ENCODE measurements around the gene PTTG2. TPM values are rescaled to one million over a fixed set of nuclear protein-coding genes. Genes with fewer than 3 reads are reported as not detected.

PTTG2 gene
- polyA plus RNA-seq, 1 donor (not counting 4 experiments of a cell fraction or from before 2014, with no cell fraction given), result not detected

DNA sequence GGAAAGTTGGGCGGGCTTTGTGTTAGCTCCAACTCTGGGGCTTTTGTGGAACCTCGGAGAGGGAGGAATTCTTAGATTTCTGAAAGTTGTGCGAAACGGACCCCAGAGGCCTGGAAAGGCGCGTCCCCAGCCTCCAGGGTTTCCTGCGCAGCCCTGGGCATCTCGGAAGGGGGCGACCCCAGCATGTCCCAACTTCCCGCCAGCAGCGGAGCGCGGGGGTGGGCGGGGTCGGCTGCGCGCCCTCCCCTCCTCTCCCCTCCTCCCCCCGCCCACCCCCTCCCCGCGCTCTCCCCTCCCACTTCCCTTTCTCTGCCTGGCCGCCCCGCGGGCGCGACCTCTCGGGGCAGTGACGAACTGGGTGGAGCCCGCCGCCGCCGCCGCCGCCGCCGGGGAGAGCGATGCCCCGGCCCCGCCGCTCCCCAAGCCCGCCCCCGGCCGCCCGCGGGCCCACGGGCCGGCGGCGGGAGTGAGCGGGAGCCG is 16.8 kb downstream of the PTTG2 start:
- dilution Hi-C loops (cut with MboI; ENCODE audit: extremely low pct_ligation_motif_present, low sequenced_read_pairs), result no loop called here
- Histone ChIP-seq H3K4me3 (ENCODE audit: control insufficient read depth in 2 of 3, extremely low read depth in 1 of 3, insufficient read depth in 2 of 3, low read depth in 1 of 3, low read length in 3 of 3) (peak overlapping the region; percentile 53 to 93 (median 83)), H3K36me3 (ENCODE audit: control insufficient read depth in 2 of 2, extremely low read depth in 1 of 2, insufficient read depth in 2 of 2, low read length in 2 of 2) (no peaks in the 10 kb centered on the region), H3K9me3 (ENCODE audit: control insufficient read depth, low read depth, low read length) (no peaks in the 10 kb centered on the region), H3K4me2 (ENCODE audit: control insufficient read depth, extremely low read depth, insufficient read depth, low read depth, low read length) (peak overlapping the region; percentile 99), H3K9ac (ENCODE audit: control insufficient read depth, extremely low read depth, insufficient read depth, low read length) (peak overlapping the region; percentile 78), H3K27ac (ENCODE audit: control insufficient read depth, insufficient read depth, low read length) (no peak overlapping the region), H4K20me1 (ENCODE audit: control insufficient read depth, extremely low read depth, insufficient read depth, low read length) (no peaks in the 10 kb centered on the region), H3K9me1 (ENCODE audit: control insufficient read depth, extremely low read depth, insufficient read depth, low read length) (no peaks in the 10 kb centered on the region), H3K79me2 (ENCODE audit: control insufficient read depth, insufficient read depth, low read length) (peaks cover 18% of the 10 kb centered on the region), H3K27me3 (ENCODE audit: control insufficient read depth, extremely low read depth, insufficient read depth, low read length) (no peaks in the 10 kb centered on the region), H3K4me1 (ENCODE audit: control insufficient read depth, extremely low read depth, insufficient read depth, low read length) (peaks cover 20% of the 10 kb centered on the region), H2AFZ (ENCODE audit: control insufficient read depth, low read length) (peak overlapping the region; percentile 62)
- TF ChIP-seq, protein P1, sequence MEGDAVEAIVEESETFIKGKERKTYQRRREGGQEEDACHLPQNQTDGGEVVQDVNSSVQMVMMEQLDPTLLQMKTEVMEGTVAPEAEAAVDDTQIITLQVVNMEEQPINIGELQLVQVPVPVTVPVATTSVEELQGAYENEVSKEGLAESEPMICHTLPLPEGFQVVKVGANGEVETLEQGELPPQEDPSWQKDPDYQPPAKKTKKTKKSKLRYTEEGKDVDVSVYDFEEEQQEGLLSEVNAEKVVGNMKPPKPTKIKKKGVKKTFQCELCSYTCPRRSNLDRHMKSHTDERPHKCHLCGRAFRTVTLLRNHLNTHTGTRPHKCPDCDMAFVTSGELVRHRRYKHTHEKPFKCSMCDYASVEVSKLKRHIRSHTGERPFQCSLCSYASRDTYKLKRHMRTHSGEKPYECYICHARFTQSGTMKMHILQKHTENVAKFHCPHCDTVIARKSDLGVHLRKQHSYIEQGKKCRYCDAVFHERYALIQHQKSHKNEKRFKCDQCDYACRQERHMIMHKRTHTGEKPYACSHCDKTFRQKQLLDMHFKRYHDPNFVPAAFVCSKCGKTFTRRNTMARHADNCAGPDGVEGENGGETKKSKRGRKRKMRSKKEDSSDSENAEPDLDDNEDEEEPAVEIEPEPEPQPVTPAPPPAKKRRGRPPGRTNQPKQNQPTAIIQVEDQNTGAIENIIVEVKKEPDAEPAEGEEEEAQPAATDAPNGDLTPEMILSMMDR (optimal IDR thresholded peaks at IDR 0.05 in 1 of 3, IDR thresholded peaks at IDR 0.05 in 1 of 3, conservative IDR thresholded peaks at IDR 0.05 in 1 of 3; ENCODE audit: extremely low read depth in 1 of 3, insufficient read depth in 2 of 3, low read length in 3 of 3), result no peak
- no peak for TF ChIP-seq EZH2 (IDR thresholded peaks at IDR 0.05; ENCODE audit: low read length)
- no peak for FAIRE-seq
- no peak for DNase-seq (ENCODE audit: low read depth, low spot score)

DNA sequence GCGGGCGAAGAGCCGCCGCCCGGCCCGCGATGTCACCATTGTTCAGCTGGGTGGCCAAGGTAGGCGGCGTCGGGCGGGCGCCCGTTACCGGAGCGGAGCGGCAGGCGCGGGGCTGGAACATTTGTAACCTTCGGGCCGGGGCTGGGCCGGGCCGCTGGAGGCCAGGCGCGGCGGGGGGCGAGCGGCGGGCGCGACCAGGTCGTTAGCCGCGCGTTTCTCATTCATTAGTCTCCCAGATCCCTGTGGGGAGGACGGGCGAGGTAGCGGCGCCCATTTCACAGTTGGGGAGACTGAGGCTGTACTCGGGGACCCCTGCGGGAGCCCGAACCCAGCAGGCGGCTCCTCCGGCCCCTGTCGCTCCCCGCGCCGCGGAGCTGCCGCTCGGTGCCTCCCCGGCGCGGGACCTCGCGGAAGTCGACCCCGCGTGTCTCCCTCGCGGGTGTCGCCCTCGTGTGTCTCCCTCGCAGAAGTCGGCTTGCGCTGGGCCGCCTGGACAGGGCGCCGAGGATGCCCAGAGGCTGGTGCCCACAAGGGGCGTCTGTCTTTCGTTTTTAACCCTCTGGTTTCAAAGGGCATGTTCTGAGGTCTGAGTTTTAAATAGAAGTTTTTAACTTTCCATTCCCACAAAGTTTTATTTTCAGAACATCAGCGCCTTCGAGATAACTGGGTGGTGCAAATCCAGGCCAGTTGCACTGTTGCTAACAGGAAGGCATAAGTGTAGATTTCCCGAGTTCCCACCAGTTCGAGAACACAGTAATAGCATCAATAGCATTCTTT is 17.5 kb downstream of the PTTG2 start:
- DNase-seq (ENCODE audit: low read depth, low spot score), result no peak
- H3K36me3 ChIP-seq (ENCODE audit: control insufficient read depth in 2 of 2, extremely low read depth in 1 of 2, insufficient read depth in 2 of 2, low read length in 2 of 2), result no peaks in the 10 kb centered on the region
- peaks cover 25% of the 10 kb centered on the region for H3K4me1 ChIP-seq (ENCODE audit: control insufficient read depth, extremely low read depth, insufficient read depth, low read length)
- no peaks in the 10 kb centered on the region for H4K20me1 ChIP-seq (ENCODE audit: control insufficient read depth, extremely low read depth, insufficient read depth, low read length)
- H3K9me1 ChIP-seq (ENCODE audit: control insufficient read depth, extremely low read depth, insufficient read depth, low read length), result no peaks in the 10 kb centered on the region
- peak overlapping the region; percentile 99 for H3K4me2 ChIP-seq (ENCODE audit: control insufficient read depth, extremely low read depth, insufficient read depth, low read depth, low read length)
- H3K27me3 ChIP-seq (ENCODE audit: control insufficient read depth, extremely low read depth, insufficient read depth, low read length), result no peaks in the 10 kb centered on the region
- H3K4me3 ChIP-seq (ENCODE audit: control insufficient read depth in 2 of 3, extremely low read depth in 1 of 3, insufficient read depth in 2 of 3, low read depth in 1 of 3, low read length in 3 of 3), result peak overlapping the region; percentile 53 to 93 (median 83)
- H3K79me2 ChIP-seq (ENCODE audit: control insufficient read depth, insufficient read depth, low read length), result peaks cover 18% of the 10 kb centered on the region
- TF ChIP-seq, protein P1 (optimal IDR thresholded peaks at IDR 0.05 in 1 of 3, IDR thresholded peaks at IDR 0.05 in 1 of 3, conservative IDR thresholded peaks at IDR 0.05 in 1 of 3; ENCODE audit: extremely low read depth in 1 of 3, insufficient read depth in 2 of 3, low read length in 3 of 3), result peak; percentile 43 to 66 (median 55)
- TF ChIP-seq EZH2 (IDR thresholded peaks at IDR 0.05; ENCODE audit: low read length), result no peak
- H2AFZ ChIP-seq (ENCODE audit: control insufficient read depth, low read length), result peak overlapping the region; percentile 78
- dilution Hi-C loops (cut with MboI; ENCODE audit: extremely low pct_ligation_motif_present, low sequenced_read_pairs), result no loop called here
- peak overlapping the region; percentile 43 for H3K27ac ChIP-seq (ENCODE audit: control insufficient read depth, insufficient read depth, low read length)
- FAIRE-seq, result no peak
- H3K9ac ChIP-seq (ENCODE audit: control insufficient read depth, extremely low read depth, insufficient read depth, low read length), result peak overlapping the region; percentile 78
- H3K9me3 ChIP-seq (ENCODE audit: control insufficient read depth, low read depth, low read length), result no peaks in the 10 kb centered on the region
